GM19468 (cell line): ENCODE data around the gene TTC23L.
"Not testable (repeated sequence)": the region's sequence is repeated elsewhere in the genome, so short reads cannot be mapped to it uniquely, and the experiment has no call there.

Experiments
- ATAC-seq: cut with Tn5 transposase; IDR thresholded peaks from one replicate; pipeline ENCODE4 v1.9.1; 2021; ENCODE audit warnings: mild to moderate bottlenecking, moderate library complexity, moderate number of reproducible peaks; ENCODE audit not compliant: unreplicated experiment; ENCODE audit errors: extremely low read depth

TTC23L gene

GRCh38 chr5:34915856-34916192 is 76.9 kb downstream of the TTC23L start:
- ATAC-seq = no peak

DNA sequence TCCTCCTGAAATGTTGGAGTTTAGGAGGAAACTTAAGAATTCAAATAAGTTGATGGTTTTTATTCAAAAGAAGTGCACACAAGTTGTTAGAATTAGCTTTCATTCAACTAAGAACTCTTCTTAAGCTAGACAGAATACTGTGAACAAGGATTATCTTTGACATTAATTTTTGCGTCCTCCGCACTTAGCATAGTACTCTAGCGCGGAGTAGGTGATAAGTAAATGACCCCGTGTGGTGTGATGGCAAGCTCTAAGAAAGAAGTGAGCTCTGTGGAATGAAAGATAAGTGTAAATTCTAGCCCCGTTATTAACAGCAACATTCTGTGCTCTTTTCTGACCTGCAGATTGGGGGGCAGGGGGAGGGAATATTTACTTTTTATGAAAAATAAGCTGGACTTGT is 77.6 kb downstream of the TTC23L start:
- no peak for ATAC-seq

GRCh38 chr5:34918025-34918424 is 79.1 kb downstream of the TTC23L start:
- ATAC-seq = no peak

- ATAC-seq = no peak
Observed at GRCh38 chr5:34919077-34919476, 80.1 kb downstream of the TTC23L start.

- ATAC-seq = not testable (repeated sequence)
Observed at GRCh38 chr5:34923256-34923655, 84.3 kb downstream of the TTC23L start.

DNA sequence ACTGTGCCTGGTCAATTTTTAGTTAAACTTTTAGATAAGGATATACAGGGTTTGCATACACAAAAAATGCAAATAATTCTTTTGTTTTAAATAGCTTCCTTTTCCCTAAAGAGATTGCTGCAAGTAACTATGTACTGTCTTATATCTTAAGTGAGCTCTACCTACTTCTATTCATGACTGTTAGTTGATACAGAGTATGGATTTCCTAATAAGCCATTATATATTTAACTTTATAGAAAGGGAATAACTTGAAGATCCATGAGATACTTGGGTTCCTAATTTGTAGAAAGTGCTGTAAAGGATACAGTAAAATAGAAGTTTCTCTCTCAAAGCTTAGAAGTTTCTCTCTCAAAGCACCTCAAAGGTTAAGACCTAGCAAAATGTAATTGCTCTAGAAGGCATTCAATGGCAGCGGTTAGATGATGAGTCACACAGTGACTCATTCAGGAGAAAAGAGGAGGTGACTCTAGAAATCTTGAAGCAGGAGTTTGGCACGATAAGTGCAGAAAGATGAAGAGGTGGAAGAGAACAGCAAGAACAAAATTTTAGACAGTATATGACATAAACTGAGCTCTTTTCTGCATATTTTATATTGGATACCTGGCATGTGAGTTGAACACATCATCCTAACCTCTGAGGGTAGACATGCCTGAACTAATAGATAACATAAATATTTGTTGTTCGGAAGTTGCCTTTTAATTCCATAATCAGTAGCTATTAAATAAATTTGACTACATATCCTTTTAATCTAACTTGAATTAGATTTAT is 84.9 kb downstream of the TTC23L start:
- no peak for ATAC-seq

DNA sequence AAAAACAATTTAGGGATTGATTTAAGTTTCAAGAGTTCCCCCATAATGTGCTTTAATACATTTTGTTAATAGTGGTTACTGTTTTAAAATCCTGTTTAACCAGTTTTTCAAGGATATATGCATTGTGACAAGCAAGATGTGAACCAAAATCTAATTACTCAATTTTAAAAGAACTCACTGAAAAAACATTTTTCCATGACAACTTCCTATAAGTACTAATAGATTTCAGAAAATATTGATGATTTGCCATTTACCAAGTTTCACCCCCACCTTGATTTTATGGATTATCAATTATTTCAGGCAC is 85.5 kb downstream of the TTC23L start:
- no peak for ATAC-seq

GRCh38 chr5:34926318-34926888 is 87.4 kb downstream of the TTC23L start:
- ATAC-seq = no peak

- no peak for ATAC-seq
Observed at GRCh38 chr5:34927785-34928184, 88.8 kb downstream of the TTC23L start.

DNA sequence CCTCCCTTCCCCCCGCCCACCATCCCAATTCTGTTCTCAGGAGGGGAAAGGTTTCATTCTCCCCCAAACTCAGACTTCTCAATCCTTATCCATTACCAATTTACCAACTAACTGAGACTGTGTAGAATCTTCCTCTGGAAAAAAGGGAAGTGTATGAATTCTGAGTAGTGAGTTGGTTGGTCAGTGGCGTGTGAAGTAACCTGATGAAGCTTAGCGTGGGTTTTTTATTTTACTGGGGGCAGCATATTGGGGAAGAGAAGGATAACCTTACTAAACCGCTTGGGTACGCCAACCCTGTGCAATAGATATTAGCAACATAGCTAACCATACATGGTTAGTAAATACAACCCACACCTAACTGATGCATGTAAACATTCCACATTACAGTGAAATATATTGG is 89.3 kb downstream of the TTC23L start:
- no peak for ATAC-seq

GRCh38 chr5:34929134-34929719 is 90.3 kb downstream of the TTC23L start, which contains the start of gene DNAJC21:
Gene DNAJC21, plus strand, starts transcription at chr5:34929559. Its CDS starts 261 bp downstream, at chr5:34929820.
- peak; percentile 74 for ATAC-seq

- ATAC-seq = peak; percentile 83
Observed at GRCh38 chr5:34929720-34930461, 90.9 kb downstream of the TTC23L start.

GRCh38 chr5:34930462-34930844 is 91.5 kb downstream of the TTC23L start:
- ATAC-seq = no peak

- ATAC-seq = no peak
Observed at GRCh38 chr5:34930870-34931269, 91.9 kb downstream of the TTC23L start.

DNA sequence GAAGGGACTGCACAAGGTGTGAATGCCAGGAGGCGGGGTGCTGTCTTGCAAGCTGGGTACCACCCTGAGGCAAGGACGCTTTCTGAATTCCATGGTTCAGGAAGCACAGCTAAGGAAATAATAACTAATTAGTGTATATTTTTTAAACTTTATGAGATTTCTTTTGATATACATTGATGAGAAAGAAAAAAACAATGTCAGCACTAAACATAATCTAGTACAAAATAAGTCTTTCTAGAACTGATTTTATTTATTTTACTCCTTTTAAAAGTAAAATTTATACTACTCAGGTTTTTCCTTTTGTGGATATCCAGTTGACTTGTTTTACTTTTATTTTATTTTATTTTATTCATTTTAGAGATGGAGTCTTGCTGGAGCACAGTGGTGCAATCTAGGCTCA is 94.0 kb downstream of the TTC23L start:
- no peak for ATAC-seq

DNA sequence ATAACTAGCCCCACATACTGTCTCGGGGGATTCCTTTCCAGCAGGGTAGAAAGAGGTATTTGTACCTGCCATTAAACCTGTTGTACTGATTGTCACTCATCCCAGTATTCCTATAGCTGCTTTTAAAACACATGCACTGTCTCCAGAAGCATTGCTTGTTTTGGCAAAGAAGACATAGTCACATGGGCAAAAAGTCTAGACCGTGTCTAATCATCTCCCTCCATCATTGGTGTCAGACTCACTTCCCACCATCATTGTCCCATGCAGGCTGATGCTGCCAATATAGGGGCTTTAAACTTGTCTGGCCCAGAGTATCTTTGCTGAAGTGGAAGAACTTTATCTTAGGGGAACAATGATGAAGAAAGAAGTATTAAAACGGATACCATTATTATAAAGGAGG is 103.0 kb downstream of the TTC23L start:
- ATAC-seq = no peak

- ATAC-seq = no peak
Observed at GRCh38 chr5:34944044-34944443, 105.1 kb downstream of the TTC23L start.

GRCh38 chr5:34944460-34945047 is 105.6 kb downstream of the TTC23L start:
- ATAC-seq = no peak
